Activated CD4-positive, alpha-beta T cell treated with anti-CD3 and anti-CD28 coated beads, Interleukin-2, amount 10 ng/mL, durations not matched to agents 7 days and 5 days (primary cell): Measurements from ENCODE around the gene PTPRT. TPM values are rescaled to one million over a fixed set of nuclear protein-coding genes. Genes with fewer than 3 reads are reported as not detected.

Experiments used
- CTCF ChIA-PET: fragments of 350-600 bp; sonication (Branson Sonifier 250); formaldehyde crosslinking; loops from one replicate; lab custom pipeline; 2021; ENCODE audit warnings: antibody characterized with exemption; lab: Charles Lee
- POLR2A ChIA-PET: fragments of 350-600 bp; sonication (Branson Sonifier 250); formaldehyde crosslinking; loops from one replicate; lab custom pipeline; 2021; ENCODE audit warnings: antibody characterized with exemption; lab: Charles Lee
- DNase-seq: peaks from one replicate; pipeline ENCODE4 v3.0.0-alpha.2; 2020
- H3K27ac Mint-ChIP-seq: one replicate; pipeline ENCODE4 v1.8.0; 2021; ENCODE audit warnings: mild to moderate bottlenecking, moderate library complexity, mixed read lengths
- H3K27me3 Mint-ChIP-seq: one replicate; pipeline ENCODE4 v1.8.0; 2021; ENCODE audit warnings: mixed read lengths
- H3K36me3 Mint-ChIP-seq: one replicate; pipeline ENCODE4 v1.8.0; 2021; ENCODE audit warnings: low read depth, mixed read lengths
- H3K4me1 Mint-ChIP-seq: one replicate; pipeline ENCODE4 v1.8.0; 2021; ENCODE audit warnings: mixed read lengths
- H3K4me3 Mint-ChIP-seq: one replicate; pipeline ENCODE4 v1.8.0; 2021; ENCODE audit warnings: mild to moderate bottlenecking, moderate library complexity, mixed read lengths
- H3K9me3 Mint-ChIP-seq: one replicate; pipeline ENCODE4 v1.8.0; 2021; ENCODE audit warnings: mixed read lengths
- total RNA-seq, 2 experiments: library from RNA; stranded (reverse); gene quantifications; one replicate each; pipeline ENCODE4 v1.2.3, GENCODE V29; 2021

The PTPRT gene
- total RNA-seq, 2 experiments from 2014 or later, result not detected

DNA sequence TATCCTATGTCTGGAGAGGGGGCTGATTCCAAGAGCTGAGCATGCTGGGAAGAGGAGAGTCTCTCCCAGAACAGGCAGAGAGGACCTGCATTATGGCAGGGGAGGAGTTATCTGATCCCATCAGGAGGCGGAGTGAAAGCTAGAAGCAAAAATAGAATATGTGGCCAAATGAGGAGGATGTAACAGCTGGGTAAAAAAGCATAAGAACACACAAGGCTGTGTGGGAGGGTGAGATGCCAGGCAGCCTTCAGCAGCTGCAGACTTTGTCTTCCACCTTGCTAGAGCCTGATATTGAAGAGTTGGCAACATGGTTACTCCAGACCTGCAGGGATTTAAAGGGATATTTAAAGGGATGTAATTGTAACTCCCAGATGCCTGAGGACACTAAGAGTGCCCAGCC is 167.1 kb downstream of the PTPRT start:
- ChIA-PET POLR2A (no interaction called here), CTCF (no interaction called here)
- Mint-ChIP-seq H3K9me3 (no peaks in the 10 kb centered on the region), H3K27ac (no peak overlapping the region), H3K4me3 (no peak overlapping the region), H3K4me1 (no peaks in the 10 kb centered on the region), H3K36me3 (no peaks in the 10 kb centered on the region), H3K27me3 (no peaks in the 10 kb centered on the region)
- DNase-seq, result no peak

GRCh38 chr20:43022081-43022480 is 167.6 kb downstream of the PTPRT start:
- Mint-ChIP-seq H3K27ac (no peak overlapping the region), H3K36me3 (no peaks in the 10 kb centered on the region), H3K4me3 (no peak overlapping the region), H3K4me1 (no peaks in the 10 kb centered on the region), H3K27me3 (no peaks in the 10 kb centered on the region), H3K9me3 (no peaks in the 10 kb centered on the region)
- CTCF ChIA-PET, result no interaction called here
- no peak for DNase-seq
- POLR2A ChIA-PET, result no interaction called here

- Mint-ChIP-seq H3K9me3 (no peaks in the 10 kb centered on the region), H3K27me3 (no peaks in the 10 kb centered on the region), H3K4me3 (no peak overlapping the region), H3K27ac (no peak overlapping the region), H3K4me1 (no peaks in the 10 kb centered on the region), H3K36me3 (no peaks in the 10 kb centered on the region)
- ChIA-PET CTCF (no interaction called here), POLR2A (no interaction called here)
- no peak for DNase-seq
These were observed 172.3 kb downstream of the PTPRT start for GRCh38 chr20:43017241-43018030.

- POLR2A ChIA-PET, result no interaction called here
- Mint-ChIP-seq H3K27me3 (no peaks in the 10 kb centered on the region), H3K4me3 (no peak overlapping the region), H3K4me1 (no peaks in the 10 kb centered on the region), H3K36me3 (no peaks in the 10 kb centered on the region), H3K27ac (no peak overlapping the region), H3K9me3 (no peaks in the 10 kb centered on the region)
- CTCF ChIA-PET, result no interaction called here
- no peak for DNase-seq
These were observed 173.4 kb downstream of the PTPRT start for GRCh38 chr20:43016257-43016656.

GRCh38 chr20:43015566-43015965 is 174.1 kb downstream of the PTPRT start:
- Mint-ChIP-seq H3K4me1 (no peaks in the 10 kb centered on the region), H3K36me3 (no peaks in the 10 kb centered on the region), H3K27ac (no peak overlapping the region), H3K9me3 (no peaks in the 10 kb centered on the region), H3K27me3 (no peaks in the 10 kb centered on the region), H3K4me3 (no peak overlapping the region)
- DNase-seq, result no peak
- POLR2A ChIA-PET, result no interaction called here
- CTCF ChIA-PET, result no interaction called here

GRCh38 chr20:43014206-43014605 is 175.5 kb downstream of the PTPRT start:
- no peak overlapping the region for H3K27ac Mint-ChIP-seq
- ChIA-PET CTCF (no interaction called here), POLR2A (no interaction called here)
- H3K4me3 Mint-ChIP-seq, result no peak overlapping the region
- no peaks in the 10 kb centered on the region for H3K36me3 Mint-ChIP-seq
- no peaks in the 10 kb centered on the region for H3K27me3 Mint-ChIP-seq
- no peaks in the 10 kb centered on the region for H3K4me1 Mint-ChIP-seq
- no peak for DNase-seq
- H3K9me3 Mint-ChIP-seq, result no peaks in the 10 kb centered on the region

GRCh38 chr20:43011491-43011890 is 178.2 kb downstream of the PTPRT start:
- Mint-ChIP-seq H3K27ac (no peak overlapping the region), H3K36me3 (no peaks in the 10 kb centered on the region), H3K9me3 (no peaks in the 10 kb centered on the region), H3K27me3 (no peaks in the 10 kb centered on the region), H3K4me1 (no peaks in the 10 kb centered on the region), H3K4me3 (no peak overlapping the region)
- CTCF ChIA-PET, result no interaction called here
- DNase-seq, result no peak
- POLR2A ChIA-PET, result no interaction called here

DNA sequence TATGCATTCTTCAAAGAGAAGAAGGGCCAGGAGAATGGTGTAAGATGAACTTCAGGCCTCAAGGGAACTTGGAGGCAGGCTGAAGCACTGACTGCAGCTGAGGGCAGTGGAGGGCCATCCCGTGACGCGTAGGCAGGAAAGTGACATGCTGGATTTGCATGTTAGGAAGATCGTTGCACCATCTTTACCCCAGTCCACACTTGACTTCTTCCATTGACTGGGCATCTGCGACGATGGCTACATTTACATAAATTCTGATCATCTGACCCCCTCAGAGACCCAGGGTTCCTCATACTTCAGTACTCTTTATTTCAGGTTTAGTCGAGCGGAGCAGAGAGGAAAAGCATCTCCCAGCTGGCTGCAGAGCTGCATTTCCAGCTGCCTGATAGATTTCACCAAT is 180.2 kb downstream of the PTPRT start:
- Mint-ChIP-seq H3K27ac (no peak overlapping the region), H3K9me3 (no peaks in the 10 kb centered on the region), H3K27me3 (no peaks in the 10 kb centered on the region), H3K4me3 (no peak overlapping the region), H3K4me1 (no peaks in the 10 kb centered on the region), H3K36me3 (no peaks in the 10 kb centered on the region)
- ChIA-PET POLR2A (no interaction called here), CTCF (no interaction called here)
- no peak for DNase-seq

- no peaks in the 10 kb centered on the region for H3K36me3 Mint-ChIP-seq
- POLR2A ChIA-PET, result no interaction called here
- no peaks in the 10 kb centered on the region for H3K9me3 Mint-ChIP-seq
- H3K4me1 Mint-ChIP-seq, result no peaks in the 10 kb centered on the region
- no peak for DNase-seq
- no peaks in the 10 kb centered on the region for H3K27me3 Mint-ChIP-seq
- H3K4me3 Mint-ChIP-seq, result no peak overlapping the region
- H3K27ac Mint-ChIP-seq, result no peak overlapping the region
- CTCF ChIA-PET, result no interaction called here
These were observed 182.2 kb downstream of the PTPRT start for GRCh38 chr20:43007525-43007924.

- Mint-ChIP-seq H3K4me1 (no peaks in the 10 kb centered on the region), H3K9me3 (no peaks in the 10 kb centered on the region), H3K27me3 (no peaks in the 10 kb centered on the region), H3K4me3 (no peak overlapping the region), H3K36me3 (no peaks in the 10 kb centered on the region), H3K27ac (no peak overlapping the region)
- CTCF ChIA-PET, result no interaction called here
- no peak for DNase-seq
- POLR2A ChIA-PET, result no interaction called here
These were observed 182.9 kb downstream of the PTPRT start for GRCh38 chr20:43006651-43007375.

DNA sequence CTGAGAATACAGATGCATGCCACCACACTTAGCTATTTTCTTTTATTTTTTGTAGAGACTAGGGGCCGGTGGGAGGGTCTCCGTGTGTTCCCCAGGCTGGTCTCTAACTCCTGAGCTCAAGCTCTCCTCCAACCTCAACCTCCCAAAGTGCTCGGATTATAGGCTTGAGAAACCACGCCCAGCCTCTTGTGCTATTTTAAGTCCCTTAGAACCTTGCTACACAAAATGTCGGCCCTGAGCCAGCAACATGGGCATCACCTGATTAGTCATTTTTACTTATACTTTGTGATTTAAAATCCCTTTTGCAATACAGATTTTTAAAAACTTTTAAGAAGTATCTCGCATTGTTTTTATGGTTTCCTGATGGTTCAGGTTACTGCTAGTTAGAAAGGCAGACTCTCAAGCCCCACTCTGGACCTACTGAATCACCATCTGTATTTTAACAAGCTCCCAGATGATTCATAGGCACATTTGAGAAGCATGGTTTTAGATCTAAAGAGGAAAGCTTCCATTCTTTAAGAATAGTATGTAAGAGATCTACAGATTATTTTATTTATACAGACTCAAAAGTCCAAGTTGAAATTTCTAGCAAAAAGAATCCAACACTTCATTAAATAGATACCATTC is 186.3 kb downstream of the PTPRT start:
- no peaks in the 10 kb centered on the region for H3K4me1 Mint-ChIP-seq
- H3K4me3 Mint-ChIP-seq, result no peak overlapping the region
- POLR2A ChIA-PET, result no interaction called here
- H3K36me3 Mint-ChIP-seq, result no peaks in the 10 kb centered on the region
- H3K9me3 Mint-ChIP-seq, result peaks cover 3% of the 10 kb centered on the region
- no peaks in the 10 kb centered on the region for H3K27me3 Mint-ChIP-seq
- DNase-seq, result no peak
- CTCF ChIA-PET, result no interaction called here
- H3K27ac Mint-ChIP-seq, result no peak overlapping the region

DNA sequence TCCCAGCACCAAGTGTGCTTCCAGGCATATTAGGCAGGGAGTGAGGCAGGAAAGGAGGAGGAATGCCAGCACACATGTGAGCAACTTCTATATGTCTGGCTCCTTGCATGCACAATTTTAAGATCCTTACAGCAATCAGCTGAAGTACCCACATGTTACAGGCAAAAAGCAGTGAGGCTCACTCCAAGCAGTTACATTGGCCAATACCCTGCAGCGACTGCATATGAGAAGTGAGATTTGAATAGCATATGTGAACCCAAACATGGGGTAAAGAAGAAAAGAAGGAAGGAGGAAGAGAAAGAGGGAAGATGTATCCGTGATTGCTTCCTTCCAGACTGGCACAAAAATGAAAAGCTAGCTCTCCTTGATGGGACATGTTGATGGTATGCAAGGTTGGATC is 193.6 kb downstream of the PTPRT start:
- H3K27ac Mint-ChIP-seq, result no peak overlapping the region
- POLR2A ChIA-PET, result no interaction called here
- H3K4me1 Mint-ChIP-seq, result no peaks in the 10 kb centered on the region
- peaks cover 3% of the 10 kb centered on the region for H3K9me3 Mint-ChIP-seq
- H3K27me3 Mint-ChIP-seq, result no peaks in the 10 kb centered on the region
- no peaks in the 10 kb centered on the region for H3K36me3 Mint-ChIP-seq
- DNase-seq, result no peak
- H3K4me3 Mint-ChIP-seq, result no peak overlapping the region
- CTCF ChIA-PET, result no interaction called here

DNA sequence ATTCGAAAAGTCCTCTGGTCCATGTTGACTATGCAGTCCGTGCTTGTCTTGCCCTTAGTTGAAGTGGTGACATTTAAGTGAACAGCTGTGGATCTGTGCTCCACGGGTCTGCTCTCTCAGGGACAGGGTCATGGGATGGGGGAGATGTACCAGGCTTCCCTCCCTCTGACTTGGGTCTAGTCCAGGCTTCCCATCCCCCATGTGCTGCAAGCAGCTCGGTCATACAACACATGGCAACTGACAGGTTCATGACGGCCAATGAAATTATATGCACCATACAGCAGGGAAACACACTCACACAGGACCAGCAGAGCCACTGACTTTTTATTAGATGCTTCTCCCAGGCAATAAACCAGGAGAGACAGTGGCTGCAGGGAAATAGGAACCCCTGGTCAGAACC is 201.4 kb downstream of the PTPRT start:
- ChIA-PET POLR2A (no interaction called here), CTCF (interaction anchor here (0.5 kb wide), 1 partner anchor 1220 kb away, joined by 3 read pairs; no protein-coding TSS in a partner anchor)
- no peaks in the 10 kb centered on the region for H3K9me3 Mint-ChIP-seq
- no peak overlapping the region for H3K27ac Mint-ChIP-seq
- no peak for DNase-seq
- H3K27me3 Mint-ChIP-seq, result no peaks in the 10 kb centered on the region
- no peaks in the 10 kb centered on the region for H3K36me3 Mint-ChIP-seq
- H3K4me3 Mint-ChIP-seq, result no peak overlapping the region
- no peaks in the 10 kb centered on the region for H3K4me1 Mint-ChIP-seq
